Panc1 (cell line): ENCODE results near the gene RAB5A. TPM values are rescaled to one million over a fixed set of nuclear protein-coding genes. Genes with fewer than 3 reads are reported as not detected.

Experiments
- ATAC-seq: fragments of 200-7000 bp; cut with Tn5 transposase; 2 replicates; pipeline ENCODE4 v1.9.1; 2020; ENCODE audit warnings: mild to moderate bottlenecking, moderate library complexity
- BruUV-seq: library from RNA; stranded (reverse); fragments of 400-500 nt; replicated peaks from 2 replicates; lab custom pipeline; 2021; lab: Mats Ljungman, UMichigan
- CTCF ChIA-PET: fragments of 300-600 bp; sonication (Branson Sonifier 250); formaldehyde crosslinking; loops from one replicate; lab custom pipeline; 2022; ENCODE audit warnings: antibody characterized with exemption; lab: Charles Lee
- POLR2A ChIA-PET: fragments of 300-600 bp; sonication (Branson Sonifier 250); formaldehyde crosslinking; loops from one replicate; lab custom pipeline; 2022; ENCODE audit warnings: antibody characterized with exemption; lab: Charles Lee
- DNase-seq: peaks from one replicate; pipeline ENCODE4 v3.0.0-alpha.2; 2010; ENCODE audit warnings: low read depth, low spot score
- H3K27ac ChIP-seq: 2 replicates; pipeline ENCODE4 v1.5.1; 2011; ENCODE audit warnings: mild to moderate bottlenecking, low read length, inconsistent platforms
- H3K27me3 ChIP-seq: fragments of 200-500 bp; sonication (Bioruptor generic); 2 replicates; pipeline ENCODE4 v1.6.0; 2014; ENCODE audit warnings: low read length, inconsistent platforms; ENCODE audit not compliant: control insufficient read depth, insufficient read depth
- H3K36me3 ChIP-seq: fragments of 200-500 bp; sonication (Bioruptor generic); 2 replicates; pipeline ENCODE4 v1.5.1; 2014; ENCODE audit warnings: inconsistent platforms, mild to moderate bottlenecking, low read length, moderate library complexity; ENCODE audit not compliant: control insufficient read depth, insufficient read depth
- H3K4me1 ChIP-seq: 2 replicates; pipeline ENCODE4 v1.5.1; 2011; ENCODE audit warnings: inconsistent platforms, mild to moderate bottlenecking, low read length, moderate library complexity; ENCODE audit not compliant: control insufficient read depth, insufficient read depth
- H3K4me3 ChIP-seq, 2 experiments: 2 replicates each; pipeline ENCODE4 v1.5.1; 2011 to 2012; ENCODE audit warnings: low read depth in 2 of 2, low read length in 2 of 2, mild to moderate bottlenecking in 2 of 2, inconsistent platforms in 1 of 2, moderate library complexity in 1 of 2
- H3K9me3 ChIP-seq: fragments of 200-500 bp; sonication (Bioruptor generic); 2 replicates; pipeline ENCODE4 v1.5.1; 2014; ENCODE audit warnings: low read depth, mild to moderate bottlenecking, inconsistent platforms, low read length, moderate library complexity; ENCODE audit not compliant: control insufficient read depth, insufficient read depth
- POLR2AphosphoS5 ChIP-seq: IDR thresholded peaks from 2 replicates; pipeline ENCODE4 v1.6.1; 2012; ENCODE audit warnings: mild to moderate bottlenecking, low read depth, low read length, moderate library complexity
- REST ChIP-seq, 2 experiments: IDR thresholded peaks; 2 replicates each; pipeline ENCODE4 v1.6.1; 2011 to 2012; ENCODE audit warnings: low read depth in 2 of 2, control low read depth in 1 of 2, low read length in 1 of 2, mild to moderate bottlenecking in 1 of 2, moderate library complexity in 1 of 2; ENCODE audit not compliant: insufficient read depth in 1 of 2
- SIN3A ChIP-seq: IDR thresholded peaks from 2 replicates; pipeline ENCODE4 v1.6.1; 2012; ENCODE audit warnings: low read depth, mild to moderate bottlenecking, low read length, moderate library complexity, borderline replicate concordance; ENCODE audit not compliant: insufficient read depth
- TCF7L2 ChIP-seq: IDR thresholded peaks from 2 replicates; pipeline ENCODE4 v1.6.1; 2011; ENCODE audit warnings: mild to moderate bottlenecking, low read depth, low read length, inconsistent platforms
- in situ Hi-C: cut with HindIII; loops from 2 replicates; pipeline ENCODE4 v1.10.0; 2016; ENCODE audit warnings: low sequenced_read_pairs, low pct_unique_long_range_greater_than_20kb
- intact Hi-C: fragments of 100-400 bp; cut with micrococcal nuclease; formaldehyde crosslinking; loops from one replicate; pipeline ENCODE4 v1.10.0; 2022; ENCODE audit not compliant: unreplicated experiment
- total RNA-seq: library from RNA; stranded (reverse); gene quantifications from one replicate; pipeline ENCODE4 v1.2.1, GENCODE V29; 2021; ENCODE audit not compliant: unreplicated experiment
- TF ChIP-seq, protein P1 (sequence below): fragments of 450-650 bp; IDR thresholded peaks from 2 replicates; pipeline ENCODE4 v1.5.1; 2017; ENCODE audit warnings: mild to moderate bottlenecking

Gene RAB5A
- total RNA-seq, 1 experiment from 2014 or later: 31.2 TPM

DNA sequence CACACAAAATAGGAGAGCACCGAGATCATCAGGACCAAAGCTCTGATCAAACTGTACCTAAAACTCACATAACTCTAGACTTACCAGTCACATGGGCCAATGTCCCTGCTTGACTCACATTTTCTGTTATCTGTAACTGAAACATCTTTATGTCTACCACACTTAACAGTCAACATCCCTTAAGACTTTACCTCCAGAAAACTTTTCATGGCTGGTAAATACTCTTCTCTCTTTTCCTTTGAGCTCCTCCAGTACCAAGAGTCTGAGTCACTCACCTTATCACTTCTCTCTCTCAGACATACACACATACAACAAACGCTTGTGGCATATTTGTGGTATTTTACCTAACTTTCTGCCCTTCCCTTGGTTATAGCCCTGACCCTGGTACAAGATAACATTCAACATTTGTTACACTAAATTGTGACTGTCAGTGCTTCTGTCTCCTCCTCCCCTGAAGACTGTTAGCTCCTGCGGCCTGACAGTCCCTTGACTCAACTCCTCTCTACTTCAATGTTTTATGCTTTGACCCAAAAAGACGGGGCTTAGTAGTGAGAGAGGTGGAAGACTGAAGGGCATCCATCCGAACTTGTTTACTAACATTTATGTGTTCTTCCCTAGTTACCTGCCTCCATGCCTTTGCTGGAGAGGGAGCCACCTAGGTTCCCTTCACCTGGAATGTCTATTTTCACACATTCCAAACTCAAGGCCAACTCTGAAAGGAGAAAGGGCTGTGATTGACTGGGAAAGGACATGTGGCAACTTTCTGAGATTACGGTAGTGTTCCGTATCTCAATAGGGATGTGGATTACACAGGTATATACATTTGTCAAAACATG, 9.2 kb upstream of the RAB5A start:
- Histone ChIP-seq H3K27me3 (no peaks in the 10 kb centered on the region), H3K27ac (no peak overlapping the region), H3K36me3 (no peaks in the 10 kb centered on the region), H3K9me3 (no peaks in the 10 kb centered on the region), H3K4me1 (no peaks in the 10 kb centered on the region), H3K4me3 (no peak overlapping the region)
- no TSS peak for BruUV-seq
- ChIA-PET POLR2A (no interaction called here), CTCF (no interaction called here)
- in situ Hi-C loops (no loop called here), intact Hi-C loops (no loop called here)
- DNase-seq (no peak), ATAC-seq (no peak)
- TF ChIP-seq TCF7L2: no peak

GRCh38 chr3:19938295-19938627, 8.6 kb upstream of the RAB5A start:
- H3K27me3 ChIP-seq: no peaks in the 10 kb centered on the region

DNA sequence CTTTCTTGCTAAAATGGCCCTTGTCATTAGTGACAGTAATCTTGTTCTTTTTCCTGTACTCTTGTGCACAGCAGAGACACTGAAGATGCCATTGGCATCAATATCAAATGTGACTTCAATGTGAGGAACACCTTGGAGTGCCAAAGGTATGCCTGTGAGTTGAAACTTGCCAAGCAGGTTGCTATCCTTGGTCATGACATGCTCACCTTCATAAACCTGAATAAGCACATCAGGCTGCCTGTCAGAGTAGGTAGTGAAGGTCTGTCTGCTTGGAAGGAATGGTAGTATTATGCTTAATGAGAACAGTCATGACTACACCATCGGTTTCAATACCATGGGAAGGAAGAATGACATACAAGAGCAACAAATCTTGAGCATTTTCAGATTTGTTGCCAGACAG, 6.3 kb upstream of the RAB5A start:
- TF ChIP-seq POLR2AphosphoS5 (no peak), REST (IDR thresholded peaks at IDR 0.05; ENCODE audit: insufficient read depth in 1 of 2, low read depth in 2 of 2, low read length in 1 of 2) (no peak), SIN3A (no peak), TCF7L2 (no peak)
- TF ChIP-seq, protein P1, sequence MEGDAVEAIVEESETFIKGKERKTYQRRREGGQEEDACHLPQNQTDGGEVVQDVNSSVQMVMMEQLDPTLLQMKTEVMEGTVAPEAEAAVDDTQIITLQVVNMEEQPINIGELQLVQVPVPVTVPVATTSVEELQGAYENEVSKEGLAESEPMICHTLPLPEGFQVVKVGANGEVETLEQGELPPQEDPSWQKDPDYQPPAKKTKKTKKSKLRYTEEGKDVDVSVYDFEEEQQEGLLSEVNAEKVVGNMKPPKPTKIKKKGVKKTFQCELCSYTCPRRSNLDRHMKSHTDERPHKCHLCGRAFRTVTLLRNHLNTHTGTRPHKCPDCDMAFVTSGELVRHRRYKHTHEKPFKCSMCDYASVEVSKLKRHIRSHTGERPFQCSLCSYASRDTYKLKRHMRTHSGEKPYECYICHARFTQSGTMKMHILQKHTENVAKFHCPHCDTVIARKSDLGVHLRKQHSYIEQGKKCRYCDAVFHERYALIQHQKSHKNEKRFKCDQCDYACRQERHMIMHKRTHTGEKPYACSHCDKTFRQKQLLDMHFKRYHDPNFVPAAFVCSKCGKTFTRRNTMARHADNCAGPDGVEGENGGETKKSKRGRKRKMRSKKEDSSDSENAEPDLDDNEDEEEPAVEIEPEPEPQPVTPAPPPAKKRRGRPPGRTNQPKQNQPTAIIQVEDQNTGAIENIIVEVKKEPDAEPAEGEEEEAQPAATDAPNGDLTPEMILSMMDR: no peak
- CTCF ChIA-PET: no interaction called here
- no peak for ATAC-seq
- BruUV-seq: no TSS peak
- DNase-seq: no peak
- POLR2A ChIA-PET: no interaction called here
- Histone ChIP-seq H3K4me3 (no peak overlapping the region), H3K27me3 (no peaks in the 10 kb centered on the region), H3K27ac (no peak overlapping the region), H3K36me3 (no peaks in the 10 kb centered on the region), H3K4me1 (no peaks in the 10 kb centered on the region; the same call in 1 of the 2 replicates), H3K9me3 (no peaks in the 10 kb centered on the region)
- in situ Hi-C loops: no loop called here
- intact Hi-C loops: no loop called here

More at GRCh38 chr3:19938295-19938627, 8.6 kb upstream of the RAB5A start:
- TF ChIP-seq POLR2AphosphoS5 (no peak), REST (IDR thresholded peaks at IDR 0.05; ENCODE audit: insufficient read depth in 1 of 2, low read depth in 2 of 2, low read length in 1 of 2) (no peak)
- in situ Hi-C loops: no loop called here
- CTCF ChIA-PET: no interaction called here
- no peaks in the 10 kb centered on the region for H3K4me1 ChIP-seq
- H3K4me3 ChIP-seq: no peak overlapping the region
- ATAC-seq: no peak
- intact Hi-C loops: no loop called here
- H3K9me3 ChIP-seq: no peaks in the 10 kb centered on the region
- H3K36me3 ChIP-seq: no peaks in the 10 kb centered on the region
- DNase-seq: no peak
- no TSS peak for BruUV-seq
- POLR2A ChIA-PET: no interaction called here
- H3K27ac ChIP-seq: no peak overlapping the region
